ENCODE data around the gene FAM229A.

DNA sequence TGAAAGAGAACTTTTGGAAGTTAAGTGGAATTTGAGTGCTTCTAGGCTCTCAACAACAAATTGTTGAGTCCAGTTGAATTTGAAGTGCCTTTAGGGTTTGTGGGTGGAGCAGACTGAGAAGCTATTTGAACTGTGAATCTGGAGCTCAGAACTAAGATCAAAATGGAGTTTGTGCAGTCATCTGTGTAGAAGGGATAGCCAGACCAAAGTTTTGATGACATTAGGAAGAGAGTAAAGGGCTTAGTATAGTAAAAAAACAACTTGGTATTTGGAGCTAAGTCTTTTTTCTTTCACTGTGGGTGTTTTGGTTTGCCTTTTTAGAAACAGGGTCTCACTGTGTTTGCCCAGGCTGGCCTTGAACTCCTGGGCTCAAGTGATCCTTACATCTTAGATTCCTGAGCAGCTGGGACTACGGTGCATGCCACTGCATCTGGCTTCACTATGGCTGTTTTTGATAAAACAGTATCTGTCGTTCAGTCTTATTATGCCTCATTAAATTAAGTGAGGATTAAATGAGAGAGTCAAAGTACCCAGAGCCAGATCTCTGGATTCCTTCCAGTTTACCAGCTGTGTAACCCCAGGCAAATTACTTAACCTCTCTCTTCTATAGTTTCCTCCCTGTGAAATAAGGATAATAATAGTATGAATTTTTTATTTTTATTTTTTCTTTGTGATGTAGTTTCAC lies 50.4 kb downstream of the FAM229A start:
- TF ChIP-seq, protein P1, sequence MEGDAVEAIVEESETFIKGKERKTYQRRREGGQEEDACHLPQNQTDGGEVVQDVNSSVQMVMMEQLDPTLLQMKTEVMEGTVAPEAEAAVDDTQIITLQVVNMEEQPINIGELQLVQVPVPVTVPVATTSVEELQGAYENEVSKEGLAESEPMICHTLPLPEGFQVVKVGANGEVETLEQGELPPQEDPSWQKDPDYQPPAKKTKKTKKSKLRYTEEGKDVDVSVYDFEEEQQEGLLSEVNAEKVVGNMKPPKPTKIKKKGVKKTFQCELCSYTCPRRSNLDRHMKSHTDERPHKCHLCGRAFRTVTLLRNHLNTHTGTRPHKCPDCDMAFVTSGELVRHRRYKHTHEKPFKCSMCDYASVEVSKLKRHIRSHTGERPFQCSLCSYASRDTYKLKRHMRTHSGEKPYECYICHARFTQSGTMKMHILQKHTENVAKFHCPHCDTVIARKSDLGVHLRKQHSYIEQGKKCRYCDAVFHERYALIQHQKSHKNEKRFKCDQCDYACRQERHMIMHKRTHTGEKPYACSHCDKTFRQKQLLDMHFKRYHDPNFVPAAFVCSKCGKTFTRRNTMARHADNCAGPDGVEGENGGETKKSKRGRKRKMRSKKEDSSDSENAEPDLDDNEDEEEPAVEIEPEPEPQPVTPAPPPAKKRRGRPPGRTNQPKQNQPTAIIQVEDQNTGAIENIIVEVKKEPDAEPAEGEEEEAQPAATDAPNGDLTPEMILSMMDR (conservative IDR thresholded peaks at IDR 0.05 in 1 of 2, IDR thresholded peaks at IDR 0.05 in 1 of 2; ENCODE audit: low read depth in 1 of 2, low read length in 2 of 2), result no peak
- TF ChIP-seq EZH2 (IDR thresholded peaks at IDR 0.05; ENCODE audit: low read length, missing control alignments), result no peak
